Adrenal gland (tissue), 12 donors: ENCODE results near the gene CEP128. TPM values are rescaled to one million over a fixed set of nuclear protein-coding genes. Genes with fewer than 3 reads are reported as not detected.

Source experiments
- DNase-seq, 7 donors: peaks; one replicate each; pipeline ENCODE4 v3.0.0-alpha.2; 2019 to 2020
- H3K27ac ChIP-seq, 5 donors: fragments of 200-600 bp; sonication (generic) in 4 of 5; 1 replicate in 3 of 5; 2 replicates in 2 of 5; pipeline versions ENCODE4 v1.5.1 to v1.8.0; 2016 to 2020; ENCODE audit warnings: mild to moderate bottlenecking in 1 of 5
- H3K27me3 ChIP-seq: fragments of 200-600 bp; 2 replicates; pipeline ENCODE4 v1.8.0; 2021
- H3K36me3 ChIP-seq, 2 donors: fragments of 200-600 bp; replicated peaks in 1 of 2; 1 replicate in 1 of 2; 2 replicates in 1 of 2; pipeline versions ENCODE4 v1.5.1 to v1.8.0; 2018 to 2022
- H3K4me1 ChIP-seq, 2 donors: fragments of 200-600 bp; replicated peaks in 1 of 2; 1 replicate in 1 of 2; 2 replicates in 1 of 2; pipeline versions ENCODE4 v1.5.1 to v1.8.0; 2018 to 2021
- H3K4me3 ChIP-seq, 4 donors: fragments of 200-600 bp; sonication (generic) in 3 of 4; one replicate each; pipeline ENCODE4 v1.5.1; 2016 to 2018
- H3K9me3 ChIP-seq, 3 donors: fragments of 200-600 bp; sonication (generic) in 1 of 3; replicated peaks in 1 of 3; 1 replicate in 2 of 3; 2 replicates in 1 of 3; pipeline versions ENCODE4 v1.5.1 to v1.8.0; 2016 to 2021
- POLR2A ChIP-seq, 2 donors: fragments of 450-650 bp; IDR thresholded peaks; one replicate each; pipeline ENCODE4 v1.6.1; 2017; ENCODE audit warnings: antibody characterized with exemption in 2 of 2, mild to moderate bottlenecking in 2 of 2, moderate library complexity in 1 of 2
- WGBS, 4 donors: extraction: QIAGEN DNeasy Blood & Tissue Kit in 2 of 4; methylation state at CpG; one replicate each; pipeline versions ENCODE4 v1.1.5 to v1.1.7; 2013 to 2017; 5-methylcytosine and 5-hydroxymethylcytosine counted together
- intact Hi-C, 2 donors: fragments of 100-400 bp; cut with DNase I; formaldehyde crosslinking; loops; one replicate each; pipeline versions ENCODE4 v1.14.1 to v1.15.0; 2022 to 2023
- polyA plus RNA-seq, 3 donors: library from polyadenylated mRNA; stranded (reverse); fragments of 200-250 nt in 2 of 3; fragments of 350-450 nt in 1 of 3; fragmentation: Illumina TruSeq in 1 of 3; extraction: RNeasy Lipid Tissue Mini Kit (QIAGEN cat#74804) in 1 of 3; gene quantifications; one replicate each; pipeline ENCODE4 v1.2.3, GENCODE V29; 2013 to 2014
- total RNA-seq, 9 donors: library from RNA; depleted of rRNA in 4 of 9; stranded (reverse); fragments of >200 nt in 4 of 9; fragments of 120-200 nt in 1 of 9; fragmentation: NEBNext Ultra II Directional in 1 of 9; extraction: Animal tissue kit (Norgen Biotek cat#: 25700) in 1 of 9; gene quantifications; one replicate each; pipeline versions ENCODE4 v1.1.0 to v1.2.4, GENCODE V29; 2013 to 2023
- TF ChIP-seq, protein P1 (sequence below), 6 experiments: fragments of 450-650 bp in 4 of 6; fragments of 200-600 bp in 2 of 6; sonication (generic) in 1 of 6; IDR thresholded peaks; 1 replicate in 5 of 6; 2 replicates in 1 of 6; pipeline versions ENCODE4 v1.5.1 to v1.8.0; 2016 to 2021; ENCODE audit warnings: antibody characterized with exemption in 6 of 6, mild to moderate bottlenecking in 2 of 6, moderate library complexity in 1 of 6
- donor health status: healthy with polysubstance abuse.
- donor health status: Bipolar disorder and iron deficiency.
- donor health status: DM: yes; HTN: yes; CAD: no.
- donor health status: DM: no; HTN: no; CAD: no.
- donor health status: DM: no; HTN: no; CAD: no.
- donor health status: DM: yes; HTN: yes; CAD: no.

CEP128 gene
- total and polyA plus RNA-seq, 12 donors: 1.1 to 5.2 (median 3.1) TPM

DNA sequence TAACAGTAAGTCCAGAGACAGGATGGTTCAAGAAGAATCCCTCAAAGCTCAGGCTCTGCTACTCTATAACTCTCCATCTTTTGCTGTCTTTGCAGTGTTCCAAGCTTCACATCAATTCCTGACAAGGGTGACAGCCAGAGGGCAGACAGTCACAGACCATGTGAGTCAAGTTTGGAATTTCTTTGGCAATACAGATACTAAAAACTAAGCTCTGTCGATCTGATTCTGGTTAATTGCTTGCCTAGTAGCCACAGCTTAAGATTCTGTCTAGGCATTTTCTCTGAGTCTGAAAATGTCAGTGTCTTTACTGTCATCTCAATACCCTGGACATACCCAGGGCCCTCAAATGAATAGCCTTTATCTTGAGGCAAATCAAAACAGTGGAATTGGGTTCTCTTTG is 153.7 kb downstream of the CEP128 start:
- H3K4me3 ChIP-seq: no peak overlapping the region
- DNase-seq: no peak
- H3K27me3 ChIP-seq: no peaks in the 10 kb centered on the region
- H3K27ac ChIP-seq: no peak overlapping the region
- H3K9me3 ChIP-seq: no peaks in the 10 kb centered on the region
- no peaks in the 10 kb centered on the region for H3K36me3 ChIP-seq
- intact Hi-C loops: no loop called here
- H3K4me1 ChIP-seq: no peaks in the 10 kb centered on the region
- 73 to 92% (median 83%) methylated on average over 1 of the region's 1 CpG for WGBS, 4 donors
- no peak for TF ChIP-seq POLR2A (IDR thresholded peaks at IDR 0.05)
- TF ChIP-seq, protein P1, sequence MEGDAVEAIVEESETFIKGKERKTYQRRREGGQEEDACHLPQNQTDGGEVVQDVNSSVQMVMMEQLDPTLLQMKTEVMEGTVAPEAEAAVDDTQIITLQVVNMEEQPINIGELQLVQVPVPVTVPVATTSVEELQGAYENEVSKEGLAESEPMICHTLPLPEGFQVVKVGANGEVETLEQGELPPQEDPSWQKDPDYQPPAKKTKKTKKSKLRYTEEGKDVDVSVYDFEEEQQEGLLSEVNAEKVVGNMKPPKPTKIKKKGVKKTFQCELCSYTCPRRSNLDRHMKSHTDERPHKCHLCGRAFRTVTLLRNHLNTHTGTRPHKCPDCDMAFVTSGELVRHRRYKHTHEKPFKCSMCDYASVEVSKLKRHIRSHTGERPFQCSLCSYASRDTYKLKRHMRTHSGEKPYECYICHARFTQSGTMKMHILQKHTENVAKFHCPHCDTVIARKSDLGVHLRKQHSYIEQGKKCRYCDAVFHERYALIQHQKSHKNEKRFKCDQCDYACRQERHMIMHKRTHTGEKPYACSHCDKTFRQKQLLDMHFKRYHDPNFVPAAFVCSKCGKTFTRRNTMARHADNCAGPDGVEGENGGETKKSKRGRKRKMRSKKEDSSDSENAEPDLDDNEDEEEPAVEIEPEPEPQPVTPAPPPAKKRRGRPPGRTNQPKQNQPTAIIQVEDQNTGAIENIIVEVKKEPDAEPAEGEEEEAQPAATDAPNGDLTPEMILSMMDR (IDR thresholded peaks at IDR 0.05): no peak

DNA sequence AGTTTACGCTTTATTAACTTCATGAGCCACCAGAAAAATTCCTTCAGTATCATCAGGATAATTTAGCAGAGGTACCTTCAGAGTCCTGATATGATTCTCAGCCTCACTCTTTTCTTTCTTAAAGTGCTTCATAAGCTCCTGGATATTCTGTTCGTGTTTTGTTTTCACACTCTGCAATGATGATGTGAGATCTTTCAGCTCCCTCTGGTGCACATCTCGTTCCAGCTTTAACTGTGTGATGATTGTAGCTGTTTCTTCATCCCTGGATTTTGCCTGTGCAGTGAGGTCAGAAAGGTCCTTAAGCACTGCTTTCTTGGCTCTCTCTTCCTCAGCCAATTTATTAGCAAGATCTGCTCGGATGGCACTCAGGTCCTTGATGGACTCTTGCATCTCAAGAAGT is 156.7 kb downstream of the CEP128 start:
- Histone ChIP-seq H3K4me1 (no peaks in the 10 kb centered on the region), H3K4me3 (no peak overlapping the region), H3K27me3 (no peaks in the 10 kb centered on the region), H3K36me3 (no peaks in the 10 kb centered on the region), H3K27ac (no peak overlapping the region), H3K9me3 (no peaks in the 10 kb centered on the region)
- intact Hi-C loops: no loop called here
- no peak for TF ChIP-seq POLR2A (IDR thresholded peaks at IDR 0.05)
- TF ChIP-seq, protein P1 (IDR thresholded peaks at IDR 0.05): no peak
- WGBS, 4 donors: 85 to 91% (median 87%) methylated on average over 4 of the region's 4 CpGs
- DNase-seq: no peak

DNA sequence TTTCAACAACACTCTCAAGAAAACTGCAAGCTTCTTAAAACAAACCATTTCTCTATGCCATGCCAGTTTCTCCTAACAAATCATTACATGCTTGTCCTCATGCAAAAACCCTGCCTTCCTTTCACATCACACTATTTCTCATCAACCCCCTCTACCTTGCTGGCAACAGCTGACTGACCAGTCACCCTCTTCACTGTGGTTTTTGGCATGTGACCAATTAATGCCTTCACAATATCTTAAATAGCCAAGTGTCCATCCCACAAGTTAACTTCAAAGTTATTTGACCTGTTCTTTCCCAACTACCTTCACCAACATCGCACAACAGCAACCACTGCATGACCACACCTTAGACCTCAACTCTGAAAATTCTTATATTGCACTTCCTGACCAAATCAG is 159.6 kb downstream of the CEP128 start:
- WGBS, 4 donors: 90 to 100% (median 98%) methylated on average over 1 of the region's 1 CpG
- H3K27ac ChIP-seq: no peak overlapping the region
- no peaks in the 10 kb centered on the region for H3K36me3 ChIP-seq
- H3K4me1 ChIP-seq: no peaks in the 10 kb centered on the region
- no peak for DNase-seq
- H3K9me3 ChIP-seq: no peaks in the 10 kb centered on the region
- no peak overlapping the region for H3K4me3 ChIP-seq
- no peaks in the 10 kb centered on the region for H3K27me3 ChIP-seq
- intact Hi-C loops: no loop called here
- no peak for TF ChIP-seq POLR2A (IDR thresholded peaks at IDR 0.05)
- TF ChIP-seq, protein P1 (IDR thresholded peaks at IDR 0.05): no peak

DNA sequence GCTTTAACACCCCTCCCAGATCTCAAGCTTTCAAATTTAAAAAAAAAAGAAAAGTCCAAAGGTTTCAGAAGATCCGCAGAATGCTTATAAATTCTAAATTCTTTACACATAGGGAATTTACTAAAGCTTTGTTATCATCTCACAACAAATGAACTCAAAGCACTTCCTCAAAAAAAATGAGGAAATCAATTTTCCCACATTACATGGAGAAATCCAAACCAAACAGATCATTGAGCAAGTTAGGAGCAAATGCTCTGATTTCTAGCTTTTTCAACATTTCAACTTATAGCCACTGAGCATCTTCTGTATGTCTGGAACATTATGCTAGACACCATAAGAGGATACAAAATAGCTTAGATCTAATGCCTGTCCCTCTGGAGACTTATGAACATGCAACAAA is 161.0 kb downstream of the CEP128 start:
- WGBS, 4 donors: 41 to 99% (median 75%) methylated on average over 1 of the region's 1 CpG
- H3K27me3 ChIP-seq: no peaks in the 10 kb centered on the region
- TF ChIP-seq, protein P1 (IDR thresholded peaks at IDR 0.05): no peak
- TF ChIP-seq POLR2A (IDR thresholded peaks at IDR 0.05): no peak
- no peak for DNase-seq
- no peaks in the 10 kb centered on the region for H3K9me3 ChIP-seq
- no peaks in the 10 kb centered on the region for H3K36me3 ChIP-seq
- no peaks in the 10 kb centered on the region for H3K4me1 ChIP-seq
- no peak overlapping the region for H3K4me3 ChIP-seq
- intact Hi-C loops: no loop called here
- no peak overlapping the region for H3K27ac ChIP-seq
